GM19023 (cell line): Measurements from ENCODE around the gene CTNNB1.
"Not testable (repeated sequence)": the region's sequence is repeated elsewhere in the genome, so short reads cannot be mapped to it uniquely, and the experiment has no call there.

Experiments
- ATAC-seq: cut with Tn5 transposase; IDR thresholded peaks from one replicate; pipeline ENCODE4 v1.9.1; 2021; ENCODE audit warnings: mild to moderate bottlenecking, moderate library complexity; ENCODE audit not compliant: unreplicated experiment

CTNNB1 gene

GRCh38 chr3:41248525-41248924, 49.2 kb downstream of the CTNNB1 start:
- no peak for ATAC-seq

- ATAC-seq = no peak
Observed at GRCh38 chr3:41249318-41249717, 50.0 kb downstream of the CTNNB1 start.

DNA sequence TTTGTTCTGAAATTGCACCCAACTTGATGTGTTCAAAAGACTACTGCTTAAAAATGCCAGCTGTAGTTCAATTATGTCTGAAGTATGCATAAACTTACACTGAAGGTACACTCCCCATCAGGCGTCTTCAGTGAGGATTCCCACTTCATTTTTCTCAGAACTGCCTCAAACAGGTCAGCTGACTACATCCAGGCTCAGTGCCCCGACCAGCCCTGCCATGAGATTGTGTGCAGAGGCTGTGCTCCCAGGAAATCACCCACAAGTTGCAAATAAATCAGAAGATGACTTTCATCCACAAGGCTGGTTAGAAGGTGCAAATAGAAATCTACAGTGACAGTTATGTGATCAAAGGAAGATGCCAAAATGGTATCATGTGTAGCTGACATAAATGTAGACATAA, 51.5 kb downstream of the CTNNB1 start:
- no peak for ATAC-seq

GRCh38 chr3:41251593-41251992, 52.3 kb downstream of the CTNNB1 start:
- ATAC-seq = no peak

- ATAC-seq = no peak
Observed at GRCh38 chr3:41258239-41258800, 59.0 kb downstream of the CTNNB1 start.

DNA sequence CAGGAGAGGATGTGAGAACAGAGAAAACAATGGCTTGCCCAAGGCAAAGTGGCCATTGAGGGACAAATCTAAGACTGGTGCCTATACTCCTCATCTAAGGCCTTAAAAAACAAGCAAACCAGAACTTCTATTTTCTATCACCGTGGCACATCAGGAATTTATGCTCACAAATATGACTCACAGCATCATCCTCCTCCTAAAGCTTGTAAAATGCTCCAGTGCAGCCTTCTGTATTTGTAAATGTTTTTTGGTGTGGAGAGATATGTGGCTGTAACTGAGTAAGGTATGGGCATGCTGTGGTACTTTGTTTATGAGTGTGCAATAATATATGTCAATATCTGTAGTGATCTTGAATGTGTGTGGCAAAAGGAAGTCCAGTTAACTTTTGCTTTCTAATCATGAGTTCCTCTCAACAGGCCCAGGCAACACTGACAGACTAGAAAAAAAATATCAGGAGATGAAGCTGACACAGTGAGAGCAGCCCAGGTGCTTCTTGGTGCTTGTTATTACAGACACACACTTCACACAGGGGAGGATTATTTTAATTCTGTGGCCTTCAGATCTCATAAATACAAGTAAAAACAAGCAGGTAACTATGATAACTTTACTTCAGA, 60.3 kb downstream of the CTNNB1 start:
- ATAC-seq = no peak

DNA sequence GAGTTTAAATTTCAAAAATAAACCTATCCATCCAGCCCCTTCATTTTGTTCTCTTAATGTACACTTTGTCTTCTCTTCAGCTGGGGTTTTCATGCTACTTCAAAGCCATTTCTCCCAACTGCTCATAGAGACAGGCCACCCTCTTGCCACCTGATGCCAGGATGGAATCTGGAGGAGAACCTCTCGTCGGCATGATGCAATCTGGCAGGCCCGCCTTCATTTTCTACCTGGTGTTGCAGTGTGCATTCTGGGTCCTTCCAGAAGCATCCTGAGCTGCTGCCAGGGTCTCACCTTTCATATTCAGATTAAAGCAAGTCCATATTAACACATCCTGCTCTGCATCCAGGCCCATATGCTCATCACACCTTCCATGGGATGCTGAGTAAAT, 60.8 kb downstream of the CTNNB1 start:
- ATAC-seq = no peak

- ATAC-seq = no peak
Observed at GRCh38 chr3:41265011-41265545, 65.8 kb downstream of the CTNNB1 start.

- ATAC-seq = no peak
Observed at GRCh38 chr3:41265823-41266273, 66.5 kb downstream of the CTNNB1 start.

DNA sequence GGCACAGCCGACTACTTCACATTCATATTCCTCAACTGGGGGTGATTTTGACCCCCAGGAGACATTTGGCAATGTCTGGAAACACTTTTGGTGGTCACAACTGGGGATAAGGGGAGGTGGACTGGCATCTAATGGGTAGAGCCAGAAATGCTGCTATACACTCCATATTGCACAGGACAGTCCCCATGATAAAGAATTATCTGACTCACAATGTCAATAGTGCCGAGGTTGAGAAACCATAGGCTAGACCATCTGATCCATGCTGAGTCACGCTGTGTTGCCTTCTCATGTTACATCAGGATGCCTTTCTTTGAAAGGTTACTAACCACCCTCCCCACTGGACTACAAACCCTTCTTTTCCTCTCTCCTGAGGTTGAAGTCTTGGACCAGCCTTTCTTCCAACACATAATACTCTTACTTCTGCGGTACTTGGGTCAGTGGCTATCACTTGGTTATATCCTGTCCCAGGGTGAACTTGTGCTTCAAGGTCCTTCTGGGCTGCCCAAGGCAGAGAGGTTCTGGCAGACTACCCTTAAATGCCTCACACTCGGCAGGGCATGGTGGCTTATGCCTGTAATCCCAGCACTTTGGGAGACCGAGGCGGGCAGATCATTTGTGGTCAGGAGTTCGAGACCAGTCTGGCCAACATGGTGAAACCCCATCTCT, 68.8 kb downstream of the CTNNB1 start:
- no peak for ATAC-seq

- no peak for ATAC-seq
Observed at GRCh38 chr3:41272667-41273066, 73.4 kb downstream of the CTNNB1 start.

DNA sequence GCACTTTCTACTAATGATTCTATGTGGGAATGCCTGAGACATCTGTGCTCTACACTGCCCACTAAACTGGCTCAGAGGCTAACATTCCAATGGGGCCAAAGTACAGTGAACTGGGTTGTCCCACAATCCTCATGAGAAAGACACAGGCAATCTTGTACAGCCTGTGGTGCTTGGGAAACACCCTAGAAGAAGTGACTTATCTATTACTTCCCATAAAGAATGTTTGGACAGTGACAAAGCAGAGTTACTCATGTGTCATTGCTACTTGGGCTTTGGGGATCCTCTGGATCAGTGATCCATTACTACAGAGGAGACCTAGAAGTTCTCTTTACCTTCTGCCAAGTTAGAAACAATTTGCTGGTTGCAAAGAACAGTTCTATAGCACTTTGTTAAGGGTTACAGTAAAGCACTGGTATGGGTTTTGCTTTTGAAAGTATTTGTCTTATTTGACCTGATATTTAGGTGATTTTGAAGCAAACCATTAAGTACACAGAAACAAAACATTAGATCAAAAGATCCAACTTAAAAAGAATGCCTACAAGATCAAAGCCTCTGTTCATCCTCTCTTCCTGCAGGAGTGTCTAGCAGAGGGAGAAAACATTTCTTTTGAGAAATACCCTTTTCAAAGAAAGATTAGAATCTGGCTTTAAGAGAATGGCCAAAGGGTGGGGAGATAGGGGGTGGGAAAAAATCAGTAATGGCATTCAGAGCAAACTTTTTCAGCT, 75.8 kb downstream of the CTNNB1 start:
- no peak for ATAC-seq

DNA sequence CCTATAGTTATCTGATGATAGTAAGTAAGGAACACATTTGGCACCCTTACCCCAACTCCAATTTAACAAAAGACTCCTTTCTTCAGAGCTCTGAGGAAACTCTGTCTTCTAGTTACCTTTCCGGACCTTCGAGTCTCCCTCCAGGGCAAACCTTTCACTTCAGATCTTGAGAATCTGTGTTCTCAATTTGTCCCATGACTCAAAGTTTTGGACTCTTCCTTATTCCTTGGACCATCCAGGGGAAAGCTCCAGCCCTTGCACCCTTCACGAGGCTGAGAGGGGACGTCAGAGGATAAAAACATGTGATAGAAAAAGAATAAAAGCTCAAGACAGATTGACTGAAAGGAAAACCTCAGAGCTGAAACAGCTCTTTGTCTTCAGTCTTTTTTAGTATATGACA, 76.9 kb downstream of the CTNNB1 start:
- no peak for ATAC-seq

- no peak for ATAC-seq
Observed at GRCh38 chr3:41277790-41278465, 78.6 kb downstream of the CTNNB1 start.

GRCh38 chr3:41284934-41285333, 85.6 kb downstream of the CTNNB1 start:
- ATAC-seq = not testable (repeated sequence)

DNA sequence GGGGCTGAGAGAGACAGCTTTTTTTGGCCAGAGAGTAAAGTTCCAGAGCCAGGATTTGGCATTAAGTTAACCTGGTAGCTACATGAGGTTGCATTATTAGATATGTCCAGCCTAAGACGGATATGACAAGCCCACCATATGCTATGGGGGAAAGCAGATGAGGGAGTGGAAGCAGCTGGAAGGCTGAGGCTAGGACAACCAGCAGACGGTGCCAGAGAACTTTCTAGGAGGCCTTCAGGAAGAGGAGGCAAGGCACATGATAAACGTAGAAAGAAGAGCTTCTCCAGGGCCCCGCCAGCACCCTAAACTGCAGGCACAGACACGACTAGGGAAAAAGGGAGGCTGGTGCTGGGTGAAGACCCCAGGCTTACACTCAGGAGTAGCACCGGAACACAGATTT, 87.0 kb downstream of the CTNNB1 start:
- ATAC-seq = no peak

GRCh38 chr3:41288785-41289184, 89.5 kb downstream of the CTNNB1 start:
- no peak for ATAC-seq
